Fibroblast of mammary gland (primary cell): ENCODE measurements around the gene SHCBP1.
"Not testable (repeated sequence)": the region's sequence is repeated elsewhere in the genome, so short reads cannot be mapped to it uniquely, and the experiment has no call there.

Source experiments
- DNase-seq: peaks from one replicate; pipeline ENCODE4 v3.0.0-alpha.2; 2010; ENCODE audit warnings: low read depth
- H3K4me3 ChIP-seq: 2 replicates; pipeline ENCODE4 v1.5.1; 2011; ENCODE audit warnings: low read depth, mild to moderate bottlenecking, low read length, moderate library complexity; ENCODE audit not compliant: control insufficient read depth
- CTCF ChIP-seq: conservative IDR thresholded peaks from 2 replicates; pipeline ENCODE4 v1.5.1; 2011; ENCODE audit warnings: low read depth, low read length, inconsistent platforms; ENCODE audit not compliant: control insufficient read depth, insufficient read depth

SHCBP1 gene

GRCh38 chr16:46648656-46649055 lies 27.5 kb upstream of the SHCBP1 start:
- no peak overlapping the region for H3K4me3 ChIP-seq
- TF ChIP-seq CTCF: peak; percentile 14
- peak; percentile 24 for DNase-seq

- TF ChIP-seq CTCF: no peak
- peak; percentile 67 for DNase-seq
- H3K4me3 ChIP-seq: no peak overlapping the region
Observed at GRCh38 chr16:46638947-46639925, 18.1 kb upstream of the SHCBP1 start.

- DNase-seq: no peak
Observed at GRCh38 chr16:46632778-46633733, 11.9 kb upstream of the SHCBP1 start.

GRCh38 chr16:46629331-46630219 lies 8.4 kb upstream of the SHCBP1 start:
- DNase-seq: peak; percentile 77
- peak; percentile 60 for TF ChIP-seq CTCF
- no peak overlapping the region for H3K4me3 ChIP-seq

More at GRCh38 chr16:46632778-46633733, 11.9 kb upstream of the SHCBP1 start:
- no peak overlapping the region for H3K4me3 ChIP-seq
- no peak for TF ChIP-seq CTCF

GRCh38 chr16:46627746-46628145 lies 6.6 kb upstream of the SHCBP1 start:
- no peak for TF ChIP-seq CTCF
- DNase-seq: no peak

GRCh38 chr16:46626681-46627080 lies 5.5 kb upstream of the SHCBP1 start:
- DNase-seq, H3K4me3 ChIP-seq: not testable (repeated sequence)

More at GRCh38 chr16:46627746-46628145, 6.6 kb upstream of the SHCBP1 start:
- no peak overlapping the region for H3K4me3 ChIP-seq

GRCh38 chr16:46624862-46625261 lies 3.7 kb upstream of the SHCBP1 start:
- not testable (repeated sequence) for H3K4me3 ChIP-seq, DNase-seq

- not testable (repeated sequence) for H3K4me3 ChIP-seq, DNase-seq
Observed at GRCh38 chr16:46623707-46624106, 2.5 kb upstream of the SHCBP1 start.

GRCh38 chr16:46623246-46623645 lies 2.1 kb upstream of the SHCBP1 start:
- not testable (repeated sequence) for DNase-seq, H3K4me3 ChIP-seq
